Right lobe of liver (tissue), 4 donors: Measurements from ENCODE around the gene GAD2.

ENCODE experiments used
- CTCF ChIP-seq, 4 donors: fragments of 200-600 bp in 3 of 4; fragments of 450-650 bp in 1 of 4; IDR thresholded peaks; one replicate each; pipeline versions ENCODE4 v1.5.1 to v1.8.0; 2016 to 2022; ENCODE audit warnings: antibody characterized with exemption in 4 of 4, mild to moderate bottlenecking in 2 of 4
- POLR2A ChIP-seq: fragments of 450-650 bp; IDR thresholded peaks from one replicate; pipeline ENCODE4 v1.6.1; 2017; ENCODE audit warnings: antibody characterized with exemption, mild to moderate bottlenecking
- donor health status: DM: no; HTN: no; CAD: no.
- donor health status: DM: no; HTN: no; CAD: no.
- donor health status: DM: no; HTN: yes; CAD: no.

DNA sequence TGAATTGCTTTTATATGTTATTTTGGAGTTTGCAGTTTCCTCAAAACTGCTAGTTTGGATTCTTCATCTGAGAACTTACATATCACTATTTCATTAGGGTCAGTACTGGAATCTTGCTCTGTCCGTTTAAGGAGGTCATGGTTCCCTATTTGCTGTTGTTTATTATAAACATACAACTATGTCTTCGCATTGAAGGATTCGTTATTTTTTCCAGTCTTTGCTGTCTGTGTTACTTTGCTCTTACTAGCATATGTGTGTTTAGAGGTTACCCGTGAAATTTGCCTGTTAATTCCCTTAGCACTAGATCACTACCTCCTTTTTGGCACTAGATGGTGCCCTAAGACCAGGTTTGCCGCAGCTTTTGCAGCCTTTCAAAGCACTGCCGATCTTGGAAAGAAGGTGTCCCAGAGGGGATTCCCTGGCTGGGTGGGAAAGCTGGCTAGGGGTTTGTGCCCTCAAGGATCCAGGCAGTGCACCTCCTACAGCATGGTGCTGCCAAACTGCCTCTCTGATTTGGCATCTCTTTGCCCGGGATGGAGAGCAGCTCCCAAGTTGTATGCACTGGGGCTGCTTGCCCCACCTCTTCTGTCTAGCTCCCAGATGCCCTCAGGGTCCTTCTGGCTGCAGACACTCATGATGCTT is 118.5 kb downstream of the GAD2 start:
- TF ChIP-seq CTCF (IDR thresholded peaks at IDR 0.05) (peak; percentile 62 to 95 (median 76)), POLR2A (no peak)
